Measurements from ENCODE around the gene RPS6KC1. TPM values are rescaled to one million over a fixed set of nuclear protein-coding genes. Genes with fewer than 3 reads are reported as not detected.

Gene RPS6KC1
- total RNA-seq, 1 donor from 2014 or later: 25.6 TPM

DNA sequence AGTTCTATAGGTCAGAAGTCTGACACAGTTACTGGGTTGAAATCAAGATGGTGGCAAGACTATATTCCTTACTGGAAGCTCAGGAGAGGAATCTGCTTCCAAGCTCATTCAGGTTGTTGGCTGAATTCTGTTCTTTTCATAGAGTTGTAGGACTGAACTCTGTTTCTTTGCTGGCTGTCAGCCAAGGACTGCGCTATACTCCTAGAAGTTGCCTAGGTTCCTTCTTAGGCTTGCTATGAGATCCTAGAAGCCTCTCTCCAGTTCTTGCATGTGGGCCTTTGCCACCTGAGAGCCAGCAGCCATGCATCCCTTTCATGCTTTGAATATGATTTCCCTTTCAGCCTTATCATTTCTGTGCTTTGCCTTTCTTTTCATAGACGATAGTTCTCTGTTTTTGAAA is 176.4 kb downstream of the RPS6KC1 start:
- H3K4me3 ChIP-seq (ENCODE audit: insufficient read depth, low read depth, low read length): no peak overlapping the region
- TF ChIP-seq CTCF (IDR thresholded peaks at IDR 0.05; ENCODE audit: insufficient read depth, low read depth, low read length) (no peak), EZH2 (IDR thresholded peaks at IDR 0.05; ENCODE audit: insufficient read depth, low read length) (no peak)
- no peak overlapping the region for H3K9ac ChIP-seq (ENCODE audit: low read length)
- no peak for FAIRE-seq
- H3K9me3 Mint-ChIP-seq (ENCODE audit: unreplicated experiment): no peaks in the 10 kb centered on the region
- H3K9me3 ChIP-seq (ENCODE audit: insufficient read depth, low read depth, low read length): no peaks in the 10 kb centered on the region
- H3K4me1 ChIP-seq (ENCODE audit: insufficient read depth, low read length): peaks cover 6% of the 10 kb centered on the region
- peaks cover 11% of the 10 kb centered on the region for H3K4me1 Mint-ChIP-seq (ENCODE audit: low read depth, unreplicated experiment)
- no peak for DNase-seq (ENCODE audit: low read depth)
- no peaks in the 10 kb centered on the region for H3K36me3 ChIP-seq (ENCODE audit: insufficient read depth, low read length)
- no peak overlapping the region for H2AFZ ChIP-seq (ENCODE audit: low read depth, low read length)
- H3K27me3 Mint-ChIP-seq (ENCODE audit: low read depth, unreplicated experiment): no peaks in the 10 kb centered on the region
- H3K36me3 Mint-ChIP-seq (ENCODE audit: low read depth, unreplicated experiment): no peaks in the 10 kb centered on the region
- H3K4me2 ChIP-seq (ENCODE audit: low read length): no peak overlapping the region
- H3K27ac Mint-ChIP-seq (ENCODE audit: unreplicated experiment): no peak overlapping the region
- no peaks in the 10 kb centered on the region for H4K20me1 ChIP-seq (ENCODE audit: insufficient read depth, low read length)
- no peak overlapping the region for H3K4me3 Mint-ChIP-seq (ENCODE audit: unreplicated experiment)
- no peaks in the 10 kb centered on the region for H3K27me3 ChIP-seq (ENCODE audit: insufficient read depth, low read length)
- no peak overlapping the region for H3K27ac ChIP-seq (ENCODE audit: low read depth, low read length)
- H3K79me2 ChIP-seq (ENCODE audit: insufficient read depth, low read length): no peaks in the 10 kb centered on the region

DNA sequence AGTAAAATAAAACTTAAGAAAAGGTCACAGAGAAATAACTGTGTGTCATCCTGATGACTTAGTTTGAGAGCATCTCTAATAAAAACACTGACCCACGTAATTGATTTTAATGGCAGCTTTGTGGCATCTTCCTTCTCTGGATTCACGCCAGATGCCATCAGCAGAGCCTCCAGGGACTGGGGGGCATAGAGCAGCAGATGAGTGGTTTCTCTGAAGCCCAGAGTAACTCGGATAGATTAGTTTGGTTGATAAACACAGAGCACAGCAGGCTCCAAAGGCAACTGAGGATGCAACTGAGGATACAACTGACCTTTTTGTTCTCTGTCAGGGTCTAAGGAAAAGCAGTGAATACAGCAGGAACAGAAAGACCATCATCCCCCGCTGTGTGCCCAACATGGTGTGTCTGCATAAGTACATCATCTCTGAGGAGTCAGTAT is 180.8 kb downstream of the RPS6KC1 start:
- H4K20me1 ChIP-seq (ENCODE audit: insufficient read depth, low read length): no peaks in the 10 kb centered on the region
- H3K9me3 Mint-ChIP-seq (ENCODE audit: unreplicated experiment): no peaks in the 10 kb centered on the region
- peak; percentile 3 for DNase-seq (ENCODE audit: low read depth)
- no peak overlapping the region for H2AFZ ChIP-seq (ENCODE audit: low read depth, low read length)
- no peaks in the 10 kb centered on the region for H3K27me3 ChIP-seq (ENCODE audit: insufficient read depth, low read length)
- no peaks in the 10 kb centered on the region for H3K36me3 ChIP-seq (ENCODE audit: insufficient read depth, low read length)
- H3K9me3 ChIP-seq (ENCODE audit: insufficient read depth, low read depth, low read length): no peaks in the 10 kb centered on the region
- no peak overlapping the region for H3K9ac ChIP-seq (ENCODE audit: low read length)
- no peak overlapping the region for H3K4me3 ChIP-seq (ENCODE audit: insufficient read depth, low read depth, low read length)
- H3K79me2 ChIP-seq (ENCODE audit: insufficient read depth, low read length): no peaks in the 10 kb centered on the region
- no peak for TF ChIP-seq EZH2 (IDR thresholded peaks at IDR 0.05; ENCODE audit: insufficient read depth, low read length)
- TF ChIP-seq CTCF (IDR thresholded peaks at IDR 0.05; ENCODE audit: insufficient read depth, low read depth, low read length): no peak
- H3K4me1 Mint-ChIP-seq (ENCODE audit: low read depth, unreplicated experiment): peaks cover 11% of the 10 kb centered on the region
- no peak overlapping the region for H3K4me2 ChIP-seq (ENCODE audit: low read length)
- H3K27ac ChIP-seq (ENCODE audit: low read depth, low read length): no peak overlapping the region
- no peak overlapping the region for H3K27ac Mint-ChIP-seq (ENCODE audit: unreplicated experiment)
- H3K4me1 ChIP-seq (ENCODE audit: insufficient read depth, low read length): peaks cover 6% of the 10 kb centered on the region
- no peak for FAIRE-seq
- H3K27me3 Mint-ChIP-seq (ENCODE audit: low read depth, unreplicated experiment): no peaks in the 10 kb centered on the region
- no peak overlapping the region for H3K4me3 Mint-ChIP-seq (ENCODE audit: unreplicated experiment)
- H3K36me3 Mint-ChIP-seq (ENCODE audit: low read depth, unreplicated experiment): no peaks in the 10 kb centered on the region

- TF ChIP-seq CTCF (IDR thresholded peaks at IDR 0.05; ENCODE audit: insufficient read depth, low read depth, low read length) (no peak), EZH2 (IDR thresholded peaks at IDR 0.05; ENCODE audit: insufficient read depth, low read length) (no peak)
- H3K36me3 ChIP-seq (ENCODE audit: insufficient read depth, low read length): peaks cover 5% of the 10 kb centered on the region
- Mint-ChIP-seq H3K4me1 (ENCODE audit: low read depth, unreplicated experiment) (peaks cover 2% of the 10 kb centered on the region), H3K9me3 (ENCODE audit: unreplicated experiment) (no peaks in the 10 kb centered on the region), H3K27me3 (ENCODE audit: low read depth, unreplicated experiment) (no peaks in the 10 kb centered on the region), H3K27ac (ENCODE audit: unreplicated experiment) (peak overlapping the region; percentile 43), H3K4me3 (ENCODE audit: unreplicated experiment) (no peak overlapping the region), H3K36me3 (ENCODE audit: low read depth, unreplicated experiment) (peaks cover 3% of the 10 kb centered on the region)
- no peak overlapping the region for H3K4me3 ChIP-seq (ENCODE audit: insufficient read depth, low read depth, low read length)
- no peak for DNase-seq (ENCODE audit: low read depth)
- H2AFZ ChIP-seq (ENCODE audit: low read depth, low read length): no peak overlapping the region
- H3K27ac ChIP-seq (ENCODE audit: low read depth, low read length): no peak overlapping the region
- no peaks in the 10 kb centered on the region for H3K9me3 ChIP-seq (ENCODE audit: insufficient read depth, low read depth, low read length)
- H3K9ac ChIP-seq (ENCODE audit: low read length): no peak overlapping the region
- H3K27me3 ChIP-seq (ENCODE audit: insufficient read depth, low read length): no peaks in the 10 kb centered on the region
- H4K20me1 ChIP-seq (ENCODE audit: insufficient read depth, low read length): no peaks in the 10 kb centered on the region
- no peaks in the 10 kb centered on the region for H3K79me2 ChIP-seq (ENCODE audit: insufficient read depth, low read length)
- no peak for FAIRE-seq
- H3K4me2 ChIP-seq (ENCODE audit: low read length): no peak overlapping the region
- no peaks in the 10 kb centered on the region for H3K4me1 ChIP-seq (ENCODE audit: insufficient read depth, low read length)
These were observed 191.8 kb downstream of the RPS6KC1 start for GRCh38 chr1:213242883-213243282.

All from astrocyte (in vitro differentiated cells and primary cell).